Esophagus squamous epithelium (tissue), 5 donors: ENCODE results near the gene DESI2. TPM values are rescaled to one million over a fixed set of nuclear protein-coding genes. Genes with fewer than 3 reads are reported as not detected.

Experiments
- DNase-seq: peaks from one replicate; lab custom pipeline; 2025; lab: John Stamatoyannopoulos, UW
- H3K27ac ChIP-seq, 4 donors: fragments of 200-600 bp; sonication (generic); one replicate each; pipeline ENCODE4 v1.5.1; 2016 to 2019; ENCODE audit warnings: mild to moderate bottlenecking in 1 of 4
- H3K27me3 ChIP-seq, 4 donors: fragments of 200-600 bp; sonication (generic); 1 replicate in 3 of 4; 2 replicates in 1 of 4; pipeline versions ENCODE4 v1.5.1 to v1.6.0; 2017 to 2021; ENCODE audit warnings: antibody characterized with exemption in 1 of 4
- H3K36me3 ChIP-seq, 3 donors: fragments of 200-600 bp; sonication (generic); one replicate each; pipeline ENCODE4 v1.5.1; 2016 to 2019
- H3K4me1 ChIP-seq, 3 donors: fragments of 200-600 bp; sonication (generic); one replicate each; pipeline ENCODE4 v1.5.1; 2017 to 2019
- H3K4me3 ChIP-seq, 4 donors: fragments of 200-600 bp; sonication (generic); 1 replicate in 3 of 4; 2 replicates in 1 of 4; pipeline ENCODE4 v1.5.1; 2016 to 2019; ENCODE audit warnings: mild to moderate bottlenecking in 2 of 4, moderate library complexity in 1 of 4
- H3K9me3 ChIP-seq, 3 donors: fragments of 200-600 bp; sonication (generic); one replicate each; pipeline ENCODE4 v1.5.1; 2016 to 2019
- CTCF ChIP-seq, 6 experiments: fragments of 450-650 bp in 4 of 6; fragments of 200-600 bp in 2 of 6; sonication (generic) in 2 of 6; IDR thresholded peaks; one replicate each; pipeline ENCODE4 v1.5.1; 2016 to 2019; ENCODE audit warnings: antibody characterized with exemption in 6 of 6, mild to moderate bottlenecking in 4 of 6, moderate library complexity in 4 of 6
- POLR2A ChIP-seq, 4 donors: fragments of 450-650 bp; IDR thresholded peaks; one replicate each; pipeline ENCODE4 v1.6.1; 2017; ENCODE audit warnings: antibody characterized with exemption in 4 of 4, mild to moderate bottlenecking in 4 of 4, moderate library complexity in 3 of 4
- WGBS, 2 donors: methylation state at CpG; one replicate each; pipeline ENCODE4 v1.1.5; 2018; 5-methylcytosine and 5-hydroxymethylcytosine counted together
- intact Hi-C: fragments of 100-400 bp; cut with DNase I; formaldehyde crosslinking; loops from one replicate; pipeline ENCODE4 v1.15.0; 2022
- total RNA-seq, 4 donors: library from RNA; depleted of rRNA; stranded (reverse); fragments of >200 nt; gene quantifications; one replicate each; pipeline ENCODE4 v1.1.0, GENCODE V29; 2016
- donor health status: DM: yes; HTN: yes; CAD: no.

Gene DESI2
- total RNA-seq: 10 to 100 TPM; 18.8 to 32.0 (median 30.4) TPM

- Histone ChIP-seq H3K4me3 (peak within 1 kb of the TSS; percentile 72 to 94 (median 87)), H3K36me3 (peaks cover 0 to 6% (median 0%) of the 10 kb centered on the region in 3 donors), H3K9me3 (no peaks in the 10 kb centered on the region), H3K4me1 (peaks cover 6 to 43% (median 17%) of the 10 kb centered on the region in 3 donors), H3K27ac (peak within 1 kb of the TSS; percentile 90 to 96 (median 94)), H3K27me3 (no peaks in the 10 kb centered on the region)
- TF ChIP-seq POLR2A (IDR thresholded peaks at IDR 0.05): peak in 3 of 4 donors; percentile 78 to 98 (median 95)
- TF ChIP-seq CTCF (IDR thresholded peaks at IDR 0.05): peak; percentile 36 to 61 (median 52)
- peak; percentile 98 for DNase-seq
- WGBS, 2 donors: 0% methylated on average over 8 of the region's 81 CpGs; no CpG with 5 or more reads in 1 of the 2 donors
- intact Hi-C loops: no loop called here
Observed at GRCh38 chr1:244652623-244653438, at the start of gene DESI2. Gene DESI2 (plus strand): TSS chr1:244653126. CDS start chr1:244653314, 188 bp downstream.

DNA sequence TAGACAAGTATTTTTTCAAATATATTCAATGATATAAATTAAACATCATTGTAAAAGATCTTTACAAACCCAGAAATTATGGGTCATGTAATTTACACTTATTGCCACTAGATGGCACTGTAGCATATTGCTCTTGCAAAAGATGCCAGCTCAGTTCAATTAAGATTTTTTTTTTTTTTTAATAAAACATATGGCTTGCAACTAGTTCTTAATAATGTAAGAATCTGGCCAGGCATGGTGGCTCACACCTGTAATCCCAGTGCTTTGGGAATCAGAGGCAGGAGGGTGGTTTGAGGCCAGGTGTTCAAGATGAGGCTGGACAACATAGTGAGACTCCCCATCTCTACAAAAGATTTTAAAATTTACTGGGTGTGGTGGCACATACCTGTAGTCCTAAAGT is 49.4 kb upstream of the DESI2 start:
- no peaks in the 10 kb centered on the region for H3K27me3 ChIP-seq
- no peak overlapping the region for H3K27ac ChIP-seq
- no peaks in the 10 kb centered on the region for H3K36me3 ChIP-seq
- TF ChIP-seq CTCF (IDR thresholded peaks at IDR 0.05) (peak; percentile 59 to 87 (median 81)), POLR2A (IDR thresholded peaks at IDR 0.05) (no peak)
- H3K4me1 ChIP-seq: peaks cover 0 to 10% (median 0%) of the 10 kb centered on the region in 3 donors
- H3K4me3 ChIP-seq: no peak overlapping the region
- DNase-seq: no peak
- intact Hi-C loops: loop anchor here (2.0 to 10.0 kb wide), 2 partner anchors 193 to 441 kb away; no protein-coding TSS in a partner anchor
- H3K9me3 ChIP-seq: no peaks in the 10 kb centered on the region

- WGBS, 2 donors: 78 to 82% methylated on average over 6 of the region's 6 CpGs
- no peaks in the 10 kb centered on the region for H3K9me3 ChIP-seq
- TF ChIP-seq POLR2A (IDR thresholded peaks at IDR 0.05) (no peak), CTCF (IDR thresholded peaks at IDR 0.05) (no peak)
- intact Hi-C loops: loop anchor here (10.0 kb wide), 1 partner anchor 439 kb away; no protein-coding TSS in a partner anchor
- DNase-seq: no peak
- no peaks in the 10 kb centered on the region for H3K36me3 ChIP-seq
- H3K27ac ChIP-seq: no peak overlapping the region
- H3K27me3 ChIP-seq: no peaks in the 10 kb centered on the region
- H3K4me3 ChIP-seq: no peak overlapping the region
- H3K4me1 ChIP-seq: no peaks in the 10 kb centered on the region
Observed at GRCh38 chr1:244605835-244606370, 47.0 kb upstream of the DESI2 start.

- H3K27ac ChIP-seq: no peak overlapping the region
- no peaks in the 10 kb centered on the region for H3K9me3 ChIP-seq
- no peaks in the 10 kb centered on the region for H3K36me3 ChIP-seq
- intact Hi-C loops: no loop called here
- H3K4me3 ChIP-seq: no peak overlapping the region
- no peak for DNase-seq
- H3K27me3 ChIP-seq: no peaks in the 10 kb centered on the region
- H3K4me1 ChIP-seq: no peaks in the 10 kb centered on the region
- WGBS, 2 donors: 74 to 77% methylated on average over 9 of the region's 9 CpGs
- no peak for TF ChIP-seq CTCF (IDR thresholded peaks at IDR 0.05)
- TF ChIP-seq POLR2A (IDR thresholded peaks at IDR 0.05): no peak
Observed at GRCh38 chr1:244614113-244614836, 38.7 kb upstream of the DESI2 start.
